ENCODE results near the gene BNC2.

DNA sequence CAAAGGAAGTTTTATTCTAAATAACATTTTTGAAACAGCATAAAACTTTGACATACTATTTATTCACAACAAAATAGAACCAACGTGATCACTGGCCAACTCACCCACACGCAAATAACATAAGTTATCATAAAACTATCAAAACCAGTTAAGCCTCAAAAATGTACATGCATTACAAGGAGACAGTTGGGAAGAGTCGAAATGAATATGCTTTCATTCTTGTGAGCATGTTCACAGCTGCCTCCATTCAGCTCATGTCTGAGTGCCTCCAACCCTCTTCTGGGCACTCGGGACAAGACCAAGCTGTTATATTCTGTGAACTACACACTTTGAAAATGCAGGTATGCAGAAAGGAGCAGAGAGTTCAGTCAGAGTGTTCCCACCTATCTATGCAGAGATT is 284.9 kb downstream of the BNC2 start:
- TF ChIP-seq POLR2AphosphoS5 (IDR thresholded peaks at IDR 0.05; ENCODE audit: borderline replicate concordance, low read depth, low read length) (no peak), EZH2 (IDR thresholded peaks at IDR 0.05) (no peak), FOXP2 (optimal IDR thresholded peaks at IDR 0.05; ENCODE audit: control extremely low read depth, extremely low read length, insufficient read depth) (no peak)
